GM21619 (cell line): ENCODE data around the gene ADGRD2.

Experiments
- ATAC-seq: cut with Tn5 transposase; IDR thresholded peaks from one replicate; pipeline ENCODE4 v1.9.1; 2021; ENCODE audit not compliant: unreplicated experiment

Gene ADGRD2

GRCh38 chr9:124506931-124507879, 57.0 kb downstream of the ADGRD2 start, which contains the start of gene NR5A1:
Gene NR5A1, minus strand, starts transcription at chr9:124507399. Its CDS starts 4,004 bp downstream, at chr9:124503395.
- ATAC-seq = no peak

- ATAC-seq = no peak
Observed at GRCh38 chr9:124507880-124508423, 57.7 kb downstream of the ADGRD2 start.

DNA sequence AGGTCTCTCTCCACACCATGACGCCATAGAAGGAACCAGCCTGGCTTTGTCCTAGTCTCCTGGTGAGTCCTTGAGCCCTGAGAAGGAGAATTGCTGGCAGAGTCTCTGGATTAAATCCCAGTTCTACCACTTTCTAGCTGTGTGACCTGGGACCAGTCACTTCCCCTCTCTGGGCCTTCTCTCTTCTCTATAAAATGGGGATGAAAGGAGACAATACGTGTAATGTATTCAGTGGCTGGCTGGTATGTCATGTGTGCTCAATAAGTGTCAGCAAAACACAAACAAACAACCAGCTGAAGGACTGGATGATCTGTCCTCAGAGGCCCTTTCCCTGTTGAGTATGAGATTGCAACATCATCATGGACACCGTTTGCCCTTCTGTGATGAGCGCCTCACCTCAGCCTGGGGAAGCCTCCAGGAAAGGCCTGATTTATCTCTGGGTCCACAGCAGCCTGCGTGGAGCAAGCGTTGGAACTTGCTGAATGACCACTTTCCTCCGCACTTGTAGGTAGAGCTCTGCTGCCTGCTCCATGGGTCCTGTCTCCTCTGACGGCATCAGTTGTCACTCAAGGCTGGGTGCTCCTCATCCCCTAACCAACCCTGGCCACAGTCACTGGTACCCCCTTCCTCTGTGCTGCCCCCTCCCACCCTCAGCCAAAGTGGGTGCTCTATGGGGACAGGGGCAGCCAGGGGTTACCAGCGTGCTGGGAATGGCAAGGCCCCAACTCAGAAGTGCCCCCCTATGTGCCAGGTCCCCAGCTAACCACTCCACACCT, 60.6 kb downstream of the ADGRD2 start:
- no peak for ATAC-seq

- no peak for ATAC-seq
Observed at GRCh38 chr9:124511426-124511840, 61.2 kb downstream of the ADGRD2 start.

GRCh38 chr9:124511891-124512805, 61.9 kb downstream of the ADGRD2 start:
- no peak for ATAC-seq

- ATAC-seq = no peak
Observed at GRCh38 chr9:124512806-124513204, 62.6 kb downstream of the ADGRD2 start.

DNA sequence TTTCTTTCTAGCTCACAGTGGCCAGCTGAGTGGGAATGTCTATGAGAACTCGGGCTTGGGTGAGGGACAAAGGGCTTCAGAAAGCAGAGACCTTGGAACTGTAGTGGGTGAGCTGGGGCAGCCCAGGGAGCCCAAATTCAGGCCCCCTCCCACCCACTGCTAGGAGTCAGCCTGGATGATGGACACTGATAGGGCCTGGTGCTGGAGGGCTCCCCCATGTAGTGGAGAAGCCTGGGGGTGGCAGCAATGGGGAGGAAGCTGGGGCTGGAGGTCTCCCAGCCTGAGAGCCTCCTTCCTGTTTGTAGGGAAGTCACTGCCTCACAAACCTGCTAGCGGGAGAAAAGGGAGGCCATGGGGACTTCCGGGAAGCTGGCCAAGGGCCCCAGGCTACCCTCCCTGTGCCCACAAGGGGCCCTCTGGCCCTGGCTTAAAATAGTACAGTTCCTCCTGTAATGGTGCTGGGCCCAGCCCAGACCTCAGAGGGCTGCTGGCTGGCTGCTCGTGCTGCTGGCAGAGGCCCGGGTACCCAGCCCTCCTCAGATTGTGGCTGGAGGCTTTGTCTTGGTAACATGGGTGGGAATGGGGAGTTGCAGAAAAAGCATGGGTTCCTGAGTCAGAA, 63.2 kb downstream of the ADGRD2 start:
- ATAC-seq = no peak

DNA sequence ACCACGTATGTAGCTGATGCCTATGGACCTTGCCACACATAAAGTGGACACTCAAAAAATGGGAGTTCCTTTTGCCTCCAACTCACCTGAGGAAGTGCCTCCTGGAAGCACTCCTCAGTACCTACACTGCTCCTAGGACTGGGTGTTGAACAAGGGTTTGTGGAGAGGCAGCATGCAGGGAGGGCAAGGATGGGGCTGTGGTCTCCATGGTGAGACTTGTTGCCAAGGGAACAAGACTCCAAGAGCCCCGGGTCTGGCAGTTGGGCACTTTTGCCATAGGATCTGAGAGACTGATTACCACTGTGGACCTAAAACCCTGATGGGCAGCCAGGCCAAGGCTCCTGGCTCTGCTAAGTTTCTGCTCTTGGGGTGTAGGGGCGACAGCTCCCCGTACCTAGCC, 63.9 kb downstream of the ADGRD2 start:
- no peak for ATAC-seq

- no peak for ATAC-seq
Observed at GRCh38 chr9:124514874-124515273, 64.6 kb downstream of the ADGRD2 start.

DNA sequence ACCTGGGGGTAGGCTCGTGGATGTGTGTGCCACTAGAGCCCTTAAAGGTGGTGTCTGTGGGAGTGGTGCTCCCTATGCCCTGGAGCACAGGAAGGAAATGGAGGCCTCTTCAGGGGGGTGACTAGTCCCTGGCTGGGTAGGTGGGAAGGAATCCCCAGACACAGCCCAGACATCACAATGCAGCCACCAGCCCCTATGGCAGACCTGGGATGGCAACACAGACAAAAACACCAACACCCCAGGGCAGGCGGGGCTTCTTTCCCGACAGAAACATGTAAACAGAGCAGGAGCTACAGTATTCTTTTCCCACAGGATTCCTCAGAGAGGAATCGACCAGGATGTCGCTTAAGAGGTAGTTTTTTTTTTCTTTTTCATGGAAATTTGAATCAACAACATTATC, 67.3 kb downstream of the ADGRD2 start:
- ATAC-seq = no peak

GRCh38 chr9:124518116-124518515, 67.9 kb downstream of the ADGRD2 start:
- no peak for ATAC-seq

- no peak for ATAC-seq
Observed at GRCh38 chr9:124520206-124520596, 70.0 kb downstream of the ADGRD2 start.

DNA sequence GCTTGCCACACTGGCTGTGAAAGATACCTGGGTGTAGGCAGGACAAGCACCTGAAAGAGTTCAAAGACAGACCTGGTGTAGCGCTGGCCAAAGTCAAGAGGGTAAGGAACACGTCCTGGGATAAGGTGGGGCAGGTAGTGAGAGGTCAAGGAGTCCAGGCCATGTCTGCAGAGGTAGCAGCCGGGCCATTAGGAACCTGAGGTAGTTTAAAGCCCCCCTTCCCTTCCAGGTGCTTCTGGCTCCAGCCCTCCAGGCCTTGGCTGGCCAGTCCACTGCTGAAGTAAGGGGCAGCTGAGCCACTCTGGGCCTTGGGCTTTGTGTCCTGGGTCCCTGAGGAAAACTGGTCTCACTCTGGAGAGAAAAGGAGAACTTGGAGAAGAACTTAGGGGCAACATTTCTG, 70.9 kb downstream of the ADGRD2 start:
- no peak for ATAC-seq

GRCh38 chr9:124522121-124523098, 72.2 kb downstream of the ADGRD2 start:
- no peak for ATAC-seq

- no peak for ATAC-seq
Observed at GRCh38 chr9:124526174-124526573, 75.9 kb downstream of the ADGRD2 start.

GRCh38 chr9:124527781-124528180, 77.5 kb downstream of the ADGRD2 start:
- no peak for ATAC-seq
